ENCODE data around the gene OTUD5.
A peak's percentile ranks its signal among the peaks of the same experiment; 100 is the strongest.

The OTUD5 gene

DNA sequence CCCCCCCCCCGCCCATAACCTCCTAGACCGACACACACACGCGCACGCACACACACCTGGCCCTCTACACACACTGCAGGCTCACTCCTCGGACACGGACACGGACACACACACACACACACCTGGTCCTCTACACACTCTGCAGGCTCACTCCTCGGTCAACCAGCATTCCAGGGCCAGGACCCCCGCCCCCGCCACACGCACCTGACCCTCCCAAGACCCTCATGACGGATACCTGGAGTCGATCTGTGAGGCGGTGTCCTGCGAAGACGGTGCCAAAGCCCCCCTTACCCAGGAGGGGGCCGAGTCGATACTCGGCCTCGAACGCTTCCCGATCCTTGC lies 39.1 kb downstream of the OTUD5 start:
- in situ Hi-C loops (cut with HindIII; ENCODE audit: low pct_ligation_motif_present, low pct_unique_long_range_greater_than_20kb, low sequenced_read_pairs), result no loop called here
- DNase-seq, result no peak

DNA sequence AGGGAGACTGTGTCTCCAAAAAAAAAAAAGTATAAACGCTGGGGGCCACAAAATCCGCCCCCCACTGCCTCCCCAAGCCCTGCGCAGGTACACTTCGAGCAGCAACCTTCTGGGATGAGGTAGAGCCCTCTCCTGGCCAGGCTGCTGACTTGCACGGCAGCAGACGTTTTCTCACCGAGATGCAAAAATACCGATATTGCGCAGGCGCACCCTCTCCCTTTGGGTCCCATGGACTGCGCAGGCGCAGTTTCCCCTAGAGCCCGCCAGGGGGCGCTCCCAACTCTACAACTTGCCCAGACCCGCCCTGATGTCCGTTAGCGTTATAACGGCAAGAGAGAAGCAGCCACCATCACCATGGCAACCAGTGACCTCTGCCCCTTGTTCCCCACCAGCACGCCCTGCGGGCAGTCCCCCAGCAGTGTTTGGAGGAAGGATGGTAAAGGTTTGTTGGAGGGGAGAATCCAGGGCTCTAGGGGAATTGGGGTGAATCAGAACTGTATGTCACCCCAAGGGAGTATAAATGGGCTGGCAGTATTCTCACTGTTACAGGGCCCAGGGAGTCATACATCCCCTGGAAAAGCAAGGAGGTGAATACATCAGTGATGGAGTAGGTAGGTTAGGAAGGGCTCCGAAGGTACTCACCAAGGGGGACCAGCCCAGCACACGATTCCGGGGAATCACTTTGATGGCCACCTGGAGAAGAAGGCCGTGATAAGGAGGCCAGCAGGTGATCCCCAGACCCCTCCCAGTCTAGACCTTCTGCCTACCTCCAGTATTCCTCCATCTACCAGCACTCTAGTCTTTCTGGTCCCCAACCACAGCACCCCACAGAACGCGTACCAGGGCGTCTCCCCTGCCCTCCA lies 40.0 kb downstream of the OTUD5 start:
- peak; percentile 80 for DNase-seq
- in situ Hi-C loops (cut with HindIII; ENCODE audit: low pct_ligation_motif_present, low pct_unique_long_range_greater_than_20kb, low sequenced_read_pairs), result no loop called here

DNA sequence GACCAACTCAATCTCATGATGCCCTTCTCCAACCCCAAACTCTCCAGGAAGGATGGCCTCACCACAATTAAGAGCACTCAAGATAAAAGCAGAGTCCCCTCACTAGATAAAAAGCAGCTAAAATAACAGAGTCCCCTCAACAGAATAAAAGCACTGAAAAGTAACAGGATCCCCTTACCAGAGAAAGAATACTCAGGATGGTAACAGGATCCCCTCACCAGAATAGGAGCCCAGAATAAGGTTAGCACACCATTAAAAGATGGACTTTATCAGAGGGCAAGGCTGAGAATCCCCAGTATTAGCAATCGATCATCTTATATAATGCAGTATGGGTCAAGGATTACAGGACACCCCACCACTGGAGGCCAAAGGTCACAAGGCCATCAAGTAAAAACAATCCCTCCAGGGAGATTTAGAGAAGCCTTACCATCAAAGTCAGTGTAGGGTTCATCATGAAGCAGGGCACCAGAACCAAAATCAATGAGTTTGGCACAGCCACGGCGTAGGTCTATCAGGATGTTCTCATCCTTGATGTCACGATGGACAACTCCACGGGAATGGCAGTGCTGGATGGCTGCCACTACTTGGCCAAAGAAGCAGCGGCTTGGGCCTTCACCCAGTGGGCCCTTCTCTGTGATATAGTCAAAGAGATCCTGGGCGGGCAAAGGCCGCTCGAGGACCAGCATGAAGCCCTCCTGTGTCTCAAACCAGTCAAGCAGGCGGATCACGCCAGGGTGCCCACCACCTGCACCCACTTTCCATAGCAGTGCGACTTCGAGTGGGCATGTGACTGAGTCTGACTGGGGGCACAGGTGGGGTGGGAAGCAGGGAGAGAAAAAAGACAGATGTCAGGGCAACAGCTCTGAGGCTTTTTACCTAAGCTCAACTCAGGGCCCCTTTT lies 42.6 kb downstream of the OTUD5 start:
- DNase-seq, result no peak
- in situ Hi-C loops (cut with HindIII; ENCODE audit: low pct_ligation_motif_present, low pct_unique_long_range_greater_than_20kb, low sequenced_read_pairs), result no loop called here

DNA sequence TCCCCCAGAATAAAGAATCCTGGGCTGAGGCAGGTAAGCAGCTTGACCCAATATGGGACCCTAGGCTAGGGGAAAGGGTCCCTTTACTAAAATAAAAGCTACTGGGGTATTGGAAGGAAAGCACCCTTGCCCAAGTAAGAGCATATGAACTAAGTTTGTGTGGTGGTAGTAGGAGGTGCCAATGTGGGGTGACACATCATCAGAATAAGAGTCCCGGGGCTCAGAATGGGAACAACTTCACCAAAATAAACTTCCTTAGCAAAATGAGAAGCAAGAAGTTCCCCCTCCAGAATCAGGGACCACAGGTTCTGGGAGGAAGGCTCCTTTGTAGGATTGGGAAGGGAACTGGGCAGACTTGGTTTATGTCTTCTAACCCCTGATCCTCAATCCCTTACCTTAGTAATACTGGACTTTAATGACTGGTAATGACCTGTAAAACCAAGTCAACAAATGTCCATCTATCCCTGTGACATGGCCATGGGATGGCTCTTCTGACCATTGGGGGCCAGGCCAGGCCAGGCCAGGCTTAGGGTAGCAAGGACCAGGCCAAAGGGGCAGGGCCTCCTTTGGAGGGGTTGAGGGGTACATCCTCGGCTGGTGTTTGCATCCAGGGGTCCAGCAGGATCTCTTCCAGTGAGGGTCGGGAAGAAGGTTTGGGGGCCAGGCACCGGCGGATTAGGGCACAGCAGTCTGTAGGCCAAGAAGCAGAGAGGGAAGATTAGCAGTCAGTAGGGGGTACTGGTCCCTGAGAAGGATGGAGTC lies 43.6 kb downstream of the OTUD5 start:
- no peak for DNase-seq
- in situ Hi-C loops (cut with HindIII; ENCODE audit: low pct_ligation_motif_present, low pct_unique_long_range_greater_than_20kb, low sequenced_read_pairs), result no loop called here

DNA sequence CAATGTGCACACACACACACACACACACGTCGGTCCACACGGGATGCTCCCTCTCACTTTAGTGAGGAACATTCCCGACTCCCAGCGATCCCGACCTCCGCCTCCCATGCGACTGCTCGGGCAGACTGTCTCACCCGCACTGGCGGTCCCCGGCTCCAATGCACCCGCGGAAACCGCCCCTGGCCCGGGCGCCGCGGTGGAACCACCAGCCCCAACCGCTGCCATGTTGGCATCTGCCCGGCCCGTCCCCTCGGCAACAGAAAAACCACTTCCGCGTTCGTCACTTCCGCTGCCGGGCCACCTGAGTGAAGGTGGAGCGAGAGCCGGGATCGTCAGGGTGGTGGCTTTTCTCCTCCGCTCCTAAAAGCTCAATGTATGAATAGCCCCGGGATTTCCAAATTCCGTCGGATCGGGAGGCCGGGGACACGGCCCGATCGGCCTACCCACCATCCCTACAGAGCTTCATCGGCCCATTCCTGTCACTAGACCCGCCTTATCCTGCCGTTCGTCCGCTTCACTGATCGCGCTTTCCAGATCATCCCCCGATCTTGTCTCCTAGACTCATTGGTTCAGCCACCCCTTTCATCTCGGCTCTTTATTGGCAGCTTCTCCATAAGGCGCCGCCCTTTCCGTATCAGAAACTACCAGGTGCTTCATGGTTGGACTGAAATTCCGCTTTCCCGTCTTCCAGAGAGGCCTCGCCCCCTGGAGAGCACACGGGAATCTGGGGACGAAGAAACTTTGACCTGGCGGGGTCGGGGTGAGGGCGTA lies 45.8 kb downstream of the OTUD5 start, which contains the start of gene SLC35A2:
Gene SLC35A2, minus strand, starts transcription at position 235 of the 771 bp plus-strand sequence. Its CDS starts 10 bp downstream, at position 225.
- DNase-seq, result peak; percentile 77
- in situ Hi-C loops (cut with HindIII; ENCODE audit: low pct_ligation_motif_present, low pct_unique_long_range_greater_than_20kb, low sequenced_read_pairs), result no loop called here

DNA sequence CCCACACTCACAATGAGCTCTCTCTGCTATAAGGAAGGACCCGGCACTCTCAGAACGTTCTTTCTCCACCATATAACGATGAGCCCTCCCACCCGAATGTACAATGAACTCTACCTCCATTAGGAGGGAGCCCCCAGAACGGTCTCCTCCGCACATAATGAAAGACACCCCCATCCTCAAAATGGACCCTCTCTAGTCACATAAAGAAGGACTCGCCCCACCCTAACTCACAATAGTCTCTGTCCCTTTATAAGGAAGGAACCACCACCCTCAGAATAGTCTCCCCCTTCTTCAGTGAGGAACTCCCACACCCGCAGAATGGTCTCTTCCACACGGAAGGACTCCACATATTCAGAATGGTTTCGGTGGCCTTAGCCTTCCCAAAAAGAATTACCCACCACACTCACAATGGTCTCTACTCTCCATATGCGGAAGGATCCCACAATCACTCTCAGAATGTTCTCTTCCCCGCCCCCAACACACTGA lies 46.4 kb downstream of the OTUD5 start:
- in situ Hi-C loops (cut with HindIII; ENCODE audit: low pct_ligation_motif_present, low pct_unique_long_range_greater_than_20kb, low sequenced_read_pairs), result no loop called here
- peak; percentile 6 for DNase-seq

DNA sequence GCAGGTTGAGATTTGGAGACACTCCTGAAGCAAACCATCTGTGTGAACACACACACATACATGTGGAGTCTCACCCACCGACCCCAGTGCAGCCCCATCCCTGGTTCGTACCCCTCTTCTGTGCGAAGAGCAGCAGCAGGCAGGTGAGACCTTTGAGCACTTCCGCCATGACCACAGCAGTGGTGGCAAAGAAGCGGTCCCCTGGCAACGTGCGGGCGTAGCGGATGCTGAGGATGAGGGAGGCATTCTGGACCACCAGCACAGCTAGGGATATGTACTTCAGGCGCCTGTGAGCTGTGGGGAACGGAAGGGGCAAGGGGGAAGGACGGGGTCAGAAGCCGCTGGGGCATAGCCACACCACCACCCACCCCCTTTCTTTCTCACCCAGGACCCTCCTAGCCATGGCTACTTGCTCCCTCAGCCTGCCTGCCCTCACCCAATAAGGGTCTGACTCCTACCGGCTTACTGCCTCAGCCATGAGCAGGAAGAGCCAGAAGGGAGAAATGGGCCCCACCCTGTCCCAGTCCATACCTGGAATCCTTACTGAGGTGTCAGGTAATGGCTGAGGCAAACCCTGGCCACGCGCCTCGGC lies 47.6 kb downstream of the OTUD5 start:
- in situ Hi-C loops (cut with HindIII; ENCODE audit: low pct_ligation_motif_present, low pct_unique_long_range_greater_than_20kb, low sequenced_read_pairs), result no loop called here
- no peak for DNase-seq

DNA sequence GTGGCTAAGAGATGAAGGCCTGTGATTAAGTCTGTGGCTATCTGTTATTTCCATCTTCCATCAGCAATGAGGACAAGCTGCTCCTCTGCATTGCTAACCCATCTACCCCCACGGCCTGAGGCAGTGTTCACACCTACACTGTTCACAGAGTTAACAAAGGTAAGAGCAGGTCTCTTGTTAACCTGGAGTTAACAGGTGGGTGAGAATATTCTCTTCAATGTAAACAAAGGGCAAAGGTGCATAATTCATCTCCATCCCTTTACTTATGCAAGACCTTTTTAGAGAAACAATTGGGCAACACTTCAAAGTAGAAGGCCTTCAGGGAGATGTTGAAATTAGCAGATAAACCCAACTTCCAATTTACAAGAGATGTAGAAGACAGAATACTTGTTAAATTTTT lies 48.8 kb downstream of the OTUD5 start:
- DNase-seq, result no peak
- in situ Hi-C loops (cut with HindIII; ENCODE audit: low pct_ligation_motif_present, low pct_unique_long_range_greater_than_20kb, low sequenced_read_pairs), result no loop called here

DNA sequence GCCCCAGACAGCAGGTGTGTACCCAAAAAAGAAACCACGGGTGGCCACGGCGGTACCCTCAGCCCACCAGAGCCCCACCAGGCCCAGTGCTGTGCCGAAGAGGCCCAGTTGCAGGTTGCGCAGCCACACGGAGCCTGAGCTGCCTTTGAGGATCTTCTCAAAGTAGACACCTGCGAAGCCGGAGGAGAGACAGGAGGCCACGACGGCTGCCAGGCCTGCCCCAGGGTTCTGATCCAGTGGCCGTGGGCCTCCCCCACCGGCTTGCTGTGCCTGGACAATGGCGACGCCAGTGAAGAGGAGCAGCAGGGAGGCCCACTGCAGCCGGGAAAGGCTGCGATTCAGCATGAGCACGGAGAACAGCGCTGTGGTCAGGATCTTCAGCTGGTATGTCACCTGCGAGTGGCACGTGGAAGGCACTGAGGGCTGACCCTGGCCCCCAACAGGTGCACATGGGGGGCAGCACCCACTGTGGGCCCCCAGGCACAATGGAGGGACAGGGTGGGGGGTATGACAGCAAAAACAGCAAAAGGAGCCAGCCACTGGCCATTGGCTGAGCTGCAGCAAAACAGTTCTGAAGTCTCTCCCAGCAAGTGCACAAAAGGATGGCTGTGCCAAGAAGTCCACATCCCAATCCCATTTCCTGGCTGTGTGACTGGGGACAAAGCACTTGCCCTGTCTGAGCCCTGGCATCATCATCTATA lies 52.2 kb downstream of the OTUD5 start:
- in situ Hi-C loops (cut with HindIII; ENCODE audit: low pct_ligation_motif_present, low pct_unique_long_range_greater_than_20kb, low sequenced_read_pairs), result no loop called here
- DNase-seq, result no peak

DNA sequence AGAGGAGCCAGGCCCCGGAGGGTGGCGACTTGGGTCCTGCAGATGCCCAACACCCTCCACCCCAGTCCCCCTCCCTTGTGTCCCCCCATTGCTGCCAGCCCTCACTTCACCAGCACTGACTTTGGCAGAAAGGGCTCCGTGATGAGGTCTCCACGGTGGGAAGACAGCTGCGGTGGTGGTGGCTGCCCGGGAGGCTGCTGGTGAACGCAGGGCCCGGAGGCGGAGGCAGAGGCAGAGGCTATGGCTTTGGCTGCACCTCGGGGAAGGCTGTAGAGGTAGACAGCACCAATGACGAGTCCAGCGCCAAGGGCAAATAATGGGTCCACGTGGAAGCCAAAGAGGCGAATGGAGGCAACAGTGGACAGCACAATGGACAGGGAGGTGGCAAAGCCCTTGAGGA lies 52.8 kb downstream of the OTUD5 start:
- in situ Hi-C loops (cut with HindIII; ENCODE audit: low pct_ligation_motif_present, low pct_unique_long_range_greater_than_20kb, low sequenced_read_pairs), result no loop called here
- no peak for DNase-seq

DNA sequence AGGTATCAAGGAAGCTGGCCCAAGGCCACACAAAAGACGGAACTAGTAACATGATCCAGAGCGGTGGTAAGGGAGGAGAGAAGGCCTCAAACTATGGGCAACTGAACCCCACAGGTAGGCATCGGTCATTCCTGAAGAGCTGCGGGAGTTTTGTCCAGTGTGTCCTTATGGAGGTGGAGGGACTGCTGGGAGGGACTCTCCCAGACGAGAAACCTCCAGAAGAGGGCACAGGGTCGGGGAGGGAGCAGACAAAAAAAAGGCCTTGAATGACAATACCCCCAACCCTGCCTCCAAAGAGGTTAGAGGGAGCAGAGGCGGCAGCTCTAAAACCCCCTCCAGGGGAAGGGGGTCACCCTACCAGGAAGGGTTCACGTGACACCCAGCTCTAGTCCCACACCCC lies 53.2 kb downstream of the OTUD5 start:
- in situ Hi-C loops (cut with HindIII; ENCODE audit: low pct_ligation_motif_present, low pct_unique_long_range_greater_than_20kb, low sequenced_read_pairs), result no loop called here
- DNase-seq, result no peak

DNA sequence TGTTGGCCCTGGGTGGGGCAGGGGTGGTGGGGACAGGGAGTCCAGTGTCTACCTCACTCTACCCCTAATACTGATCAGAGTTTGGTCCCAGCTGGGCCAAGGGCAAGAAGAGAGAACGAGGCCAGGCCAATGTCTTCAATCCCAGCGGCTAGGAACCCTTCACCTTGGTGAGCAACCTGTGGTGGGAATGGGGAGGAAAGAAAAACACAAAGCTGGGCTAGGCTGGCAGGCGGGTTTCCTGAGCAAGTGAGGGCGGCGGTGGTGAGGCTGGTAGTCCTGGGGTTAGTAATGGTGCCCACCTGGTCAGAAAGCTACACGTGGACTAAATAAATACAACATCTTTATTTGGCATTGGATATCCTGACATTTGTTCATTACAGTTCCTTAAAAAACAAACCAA lies 54.1 kb downstream of the OTUD5 start:
- in situ Hi-C loops (cut with HindIII; ENCODE audit: low pct_ligation_motif_present, low pct_unique_long_range_greater_than_20kb, low sequenced_read_pairs), result no loop called here
- DNase-seq, result no peak

DNA sequence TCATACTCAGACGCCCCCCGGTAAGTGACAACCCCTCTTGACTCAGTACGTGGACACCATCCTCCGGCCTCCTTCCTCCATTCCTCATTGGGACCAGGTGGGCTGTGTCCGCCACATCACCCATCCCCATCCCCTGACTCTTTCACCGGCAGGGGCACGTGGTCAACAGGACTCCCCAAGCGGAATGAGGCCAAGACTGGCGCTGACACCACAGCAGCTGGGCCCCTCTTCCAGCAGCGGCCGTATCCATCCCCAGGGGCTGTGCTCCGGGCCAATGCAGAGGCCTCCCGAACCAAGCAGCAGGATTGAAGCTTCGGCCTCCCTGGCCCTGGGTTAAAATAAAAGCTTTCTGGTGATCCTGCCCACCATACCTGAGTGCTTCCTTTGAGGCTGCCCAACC lies 54.6 kb downstream of the OTUD5 start:
- no peak for DNase-seq
- in situ Hi-C loops (cut with HindIII; ENCODE audit: low pct_ligation_motif_present, low pct_unique_long_range_greater_than_20kb, low sequenced_read_pairs), result no loop called here

DNA sequence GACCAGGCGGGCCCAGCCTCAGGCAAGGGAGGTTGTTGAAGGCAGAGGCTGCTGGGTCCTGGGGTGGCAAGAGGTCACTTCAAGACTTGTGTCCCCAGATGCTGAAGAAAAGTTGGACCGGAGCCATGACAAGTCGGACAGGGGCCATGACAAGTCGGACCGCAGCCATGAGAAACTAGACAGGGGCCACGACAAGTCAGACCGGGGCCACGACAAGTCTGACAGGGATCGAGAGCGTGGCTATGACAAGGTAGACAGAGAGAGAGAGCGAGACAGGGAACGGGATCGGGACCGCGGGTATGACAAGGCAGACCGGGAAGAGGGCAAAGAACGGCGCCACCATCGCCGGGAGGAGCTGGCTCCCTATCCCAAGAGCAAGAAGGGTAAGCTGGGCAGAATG lies 55.3 kb downstream of the OTUD5 start:
- no peak for DNase-seq
- in situ Hi-C loops (cut with HindIII; ENCODE audit: low pct_ligation_motif_present, low pct_unique_long_range_greater_than_20kb, low sequenced_read_pairs), result no loop called here

DNA sequence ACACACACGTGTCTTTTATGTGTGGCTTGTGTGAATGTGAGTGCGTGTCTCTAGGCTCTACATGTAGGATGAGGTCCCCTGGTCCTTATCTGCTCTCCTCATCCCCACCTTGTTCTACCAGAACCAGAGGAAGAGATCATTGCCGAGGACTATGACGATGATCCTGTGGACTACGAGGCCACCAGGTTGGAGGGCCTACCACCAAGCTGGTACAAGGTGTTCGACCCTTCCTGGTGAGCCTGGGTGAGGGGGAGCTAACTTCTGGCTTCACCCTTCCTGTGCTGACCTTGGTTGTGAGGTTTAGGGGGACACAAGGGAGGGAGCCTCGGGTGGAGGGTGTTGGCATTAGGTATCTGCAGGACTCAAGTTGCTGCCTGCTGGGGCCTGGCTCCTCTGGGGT lies 56.3 kb downstream of the OTUD5 start:
- in situ Hi-C loops (cut with HindIII; ENCODE audit: low pct_ligation_motif_present, low pct_unique_long_range_greater_than_20kb, low sequenced_read_pairs), result no loop called here
- DNase-seq, result no peak

DNA sequence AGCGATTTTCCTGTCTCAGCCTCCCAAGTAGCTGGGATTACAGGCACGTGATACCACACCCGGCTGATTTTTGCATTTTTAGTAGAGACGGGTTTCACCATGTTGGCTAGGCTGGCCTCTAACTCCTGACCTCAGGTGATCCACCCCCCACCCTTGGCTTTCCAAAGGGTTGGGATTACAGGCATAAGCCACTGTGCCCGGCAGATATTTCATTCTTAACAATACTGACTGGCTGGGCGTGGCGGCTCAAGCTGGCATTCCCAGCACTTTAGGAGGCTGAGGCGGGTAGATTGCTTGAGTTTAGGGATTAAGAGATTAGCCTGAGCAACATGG lies 58.4 kb downstream of the OTUD5 start:
- in situ Hi-C loops (cut with HindIII; ENCODE audit: low pct_ligation_motif_present, low pct_unique_long_range_greater_than_20kb, low sequenced_read_pairs), result no loop called here
- no peak for DNase-seq

DNA sequence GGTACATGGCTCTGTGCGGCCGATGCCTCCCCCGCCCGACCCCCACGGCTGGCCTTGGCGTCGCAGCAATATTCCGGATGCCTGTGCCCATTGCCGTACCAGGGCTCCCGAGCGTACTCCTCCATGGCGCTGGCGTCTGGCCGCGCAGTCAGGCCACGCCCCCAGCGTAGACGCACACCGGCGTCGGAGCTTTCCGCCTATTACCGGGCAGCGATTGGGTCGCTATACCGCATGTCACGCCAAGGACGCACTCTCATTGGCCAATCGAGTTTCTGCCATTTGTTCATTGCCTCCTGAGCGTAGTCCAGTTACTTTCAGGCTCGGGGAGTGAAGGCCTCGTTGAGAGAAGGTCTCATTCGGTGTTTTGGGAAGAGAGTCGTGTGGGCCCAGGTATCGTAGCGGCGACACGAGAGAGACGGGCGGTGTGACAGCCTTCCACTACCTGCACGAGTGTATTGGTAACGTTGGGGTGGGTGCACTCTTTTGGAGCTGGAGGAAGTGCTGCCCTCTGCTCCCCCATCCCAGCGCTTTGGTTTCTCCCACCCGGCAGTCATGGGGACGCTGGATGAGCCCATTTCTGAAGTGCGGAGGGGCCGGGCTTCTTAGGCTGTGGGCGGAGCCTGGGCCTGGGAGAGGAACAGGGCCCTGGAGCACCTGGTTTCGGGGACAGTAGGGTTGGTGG lies 59.6 kb downstream of the OTUD5 start, which contains the start of the genes PQBP1 and TIMM17B:
Gene PQBP1, plus strand, starts transcription at position 306 of the 682 bp plus-strand sequence. CDS start 580 bp downstream, outside the sequence.
Gene TIMM17B, minus strand, starts transcription at position 144 of the 682 bp plus-strand sequence. Its CDS starts 19 bp downstream, at position 125.
- DNase-seq, result peak; percentile 90
- in situ Hi-C loops (cut with HindIII; ENCODE audit: low pct_ligation_motif_present, low pct_unique_long_range_greater_than_20kb, low sequenced_read_pairs), result no loop called here

All from ACHN (cell line).